SK-N-SH (cell line): ENCODE results near the gene PLEKHA4. TPM values are rescaled to one million over a fixed set of nuclear protein-coding genes. Genes with fewer than 3 reads are reported as not detected.
A peak's percentile ranks its signal among the peaks of the same experiment; 100 is the strongest.

ENCODE experiments used
- CTCF ChIA-PET: fragments of 300-600, 350-600 bp; formaldehyde crosslinking; extraction: SDS; loops from one replicate; lab custom pipeline; 2021; lab: Yijun Ruan, JAX
- POLR2A ChIA-PET: fragments of 350-600 bp; sonication (Branson Sonifier 250); formaldehyde crosslinking; extraction: SDS; loops from one replicate; lab custom pipeline; 2020; ENCODE audit warnings: antibody characterized with exemption, inconsistent platforms; lab: Yijun Ruan, JAX
- DNase-seq: peaks from one replicate; pipeline ENCODE4 v3.0.0; 2012
- H2AFZ ChIP-seq: fragments of 200-600 bp; sonication (generic); 2 replicates; pipeline ENCODE4 v1.8.1; 2016; ENCODE audit warnings: antibody characterized with exemption, mild to moderate bottlenecking, low read depth
- H3F3A ChIP-seq: fragments of 200-600 bp; sonication (generic); replicated peaks from 2 replicates; pipeline ENCODE3; 2016; ENCODE audit warnings: antibody characterized with exemption, mild to moderate bottlenecking; ENCODE audit not compliant: insufficient read depth
- H3K27ac ChIP-seq, 2 experiments: fragments of 200-500 bp in 1 of 2; fragments of 200-600 bp in 1 of 2; sonication (Bioruptor generic) in 1 of 2; sonication (generic), shearing (Covaris generic) in 1 of 2; 2 replicates each; pipeline versions ENCODE4 v1.5.1 to v1.6.1; 2014 to 2016; ENCODE audit warnings: low read depth in 2 of 2, inconsistent platforms in 1 of 2, low read length in 1 of 2, mild to moderate bottlenecking in 1 of 2, mixed read lengths in 1 of 2
- H3K27me3 ChIP-seq: fragments of 200-600 bp; sonication (generic), shearing (Covaris generic); 2 replicates; pipeline ENCODE4 v1.6.1; 2016; ENCODE audit warnings: mixed run types; ENCODE audit not compliant: insufficient read depth
- H3K36me3 ChIP-seq, 2 experiments: fragments of 200-500 bp in 1 of 2; fragments of 200-600 bp in 1 of 2; sonication (Bioruptor generic) in 1 of 2; sonication (generic) in 1 of 2; replicated peaks in 1 of 2; 2 replicates each; pipeline versions ENCODE3 to v1.5.1; 2014 to 2016; ENCODE audit warnings: low read length in 1 of 2, mild to moderate bottlenecking in 1 of 2; ENCODE audit not compliant: insufficient read depth in 2 of 2, control insufficient read depth in 1 of 2
- H3K4me1 ChIP-seq, 2 experiments: fragments of 200-500 bp in 1 of 2; fragments of 200-600 bp in 1 of 2; sonication (Bioruptor generic) in 1 of 2; sonication (generic), shearing (Covaris generic) in 1 of 2; 2 replicates each; pipeline versions ENCODE4 v1.5.1 to v1.6.1; 2014 to 2016; ENCODE audit warnings: low read depth in 1 of 2, low read length in 1 of 2, mixed run types in 1 of 2; ENCODE audit not compliant: insufficient read depth in 2 of 2, control insufficient read depth in 1 of 2
- H3K4me2 ChIP-seq: fragments of 200-600 bp; sonication (generic), shearing (Covaris generic); 2 replicates; pipeline ENCODE4 v1.6.1; 2017; ENCODE audit warnings: mixed run types
- H3K4me3 ChIP-seq, 2 experiments: fragments of 200-500 bp in 1 of 2; fragments of 200-600 bp in 1 of 2; sonication (Bioruptor generic) in 1 of 2; sonication (generic), shearing (Covaris generic) in 1 of 2; 2 replicates each; pipeline versions ENCODE4 v1.5.1 to v1.8.1; 2014 to 2016; ENCODE audit warnings: low read depth in 2 of 2, inconsistent platforms in 1 of 2, low read length in 1 of 2, mild to moderate bottlenecking in 1 of 2, mixed read lengths in 1 of 2, moderate library complexity in 1 of 2
- H3K79me2 ChIP-seq: fragments of 200-600 bp; sonication (generic); 2 replicates; pipeline ENCODE4 v1.8.1; 2017; ENCODE audit warnings: mild to moderate bottlenecking; ENCODE audit not compliant: insufficient read depth
- H3K9ac ChIP-seq: fragments of 200-600 bp; sonication (generic); 2 replicates; pipeline ENCODE4 v1.6.1; 2017; ENCODE audit warnings: mixed run types
- H3K9me2 ChIP-seq: fragments of 200-600 bp; sonication (generic); 2 replicates; pipeline ENCODE4 v1.6.1; 2017; ENCODE audit warnings: mixed run types
- H3K9me3 ChIP-seq: fragments of 200-600 bp; sonication (generic); 2 replicates; pipeline ENCODE4 v1.6.1; 2017; ENCODE audit warnings: mixed run types, mild to moderate bottlenecking, moderate library complexity
- H4K20me1 ChIP-seq: fragments of 200-600 bp; sonication (generic); 2 replicates; pipeline ENCODE4 v1.6.1; 2017; ENCODE audit warnings: mild to moderate bottlenecking, mixed run types; ENCODE audit not compliant: insufficient read depth
- ELF1 ChIP-seq: IDR thresholded peaks from 2 replicates; pipeline ENCODE4 v1.4.0; 2012
- EZH2phosphoT487 ChIP-seq: fragments of 200-600 bp; sonication (generic); IDR thresholded peaks from 2 replicates; pipeline ENCODE4 v1.6.1; 2017; ENCODE audit warnings: low read depth, mixed run types, mild to moderate bottlenecking, antibody characterized with exemption, moderate library complexity, borderline replicate concordance
- FOXM1 ChIP-seq: IDR thresholded peaks from 2 replicates; pipeline ENCODE4 v1.4.0; 2012; ENCODE audit warnings: low read depth, mild to moderate bottlenecking
- GABPA ChIP-seq: IDR thresholded peaks from 2 replicates; pipeline ENCODE4 v1.4.0; 2012; ENCODE audit warnings: low read depth, mild to moderate bottlenecking
- JUND ChIP-seq: IDR thresholded peaks from 2 replicates; pipeline ENCODE4 v1.4.0; 2012
- MEF2A ChIP-seq: IDR thresholded peaks from 2 replicates; pipeline ENCODE4 v1.4.0; 2012; ENCODE audit warnings: low read depth, borderline replicate concordance
- MXI1 ChIP-seq: IDR thresholded peaks from 2 replicates; pipeline ENCODE4 v1.6.1; 2012; ENCODE audit warnings: mild to moderate bottlenecking, low read depth, low read length, improper control_type of control experiment
- NRF1 ChIP-seq: IDR thresholded peaks from 2 replicates; pipeline ENCODE4 v1.6.1; 2012; ENCODE audit warnings: low read depth, mild to moderate bottlenecking, low read length
- POLR2AphosphoS5 ChIP-seq: IDR thresholded peaks from 2 replicates; pipeline ENCODE4 v1.6.1; 2012; ENCODE audit warnings: low read depth, low read length
- RAD21 ChIP-seq: IDR thresholded peaks from 2 replicates; pipeline ENCODE4 v1.6.1; 2012; ENCODE audit warnings: mild to moderate bottlenecking, low read length
- RCOR1 ChIP-seq: fragments of 150-350 bp; IDR thresholded peaks from 2 replicates; pipeline ENCODE4 v1.6.1; 2017; ENCODE audit warnings: antibody characterized with exemption, low read length
- TAF1 ChIP-seq: IDR thresholded peaks from 2 replicates; pipeline ENCODE4 v1.6.1; 2012; ENCODE audit warnings: low read depth, mild to moderate bottlenecking, low read length, moderate library complexity, borderline replicate concordance
- YY1 ChIP-seq: IDR thresholded peaks from 2 replicates; pipeline ENCODE4 v1.4.0; 2012; ENCODE audit warnings: low read depth, mild to moderate bottlenecking
- WGBS: methylation state at CpG from one replicate; pipeline ENCODE4 v1.1.6; 2017; ENCODE audit warnings: low lambda C conversion rate; 5-methylcytosine and 5-hydroxymethylcytosine counted together
- polyA plus RNA-seq, 3 experiments: library from polyadenylated mRNA; depleted of rRNA; stranded (reverse); fragments of >200 nt; gene quantifications; 2 replicates each; pipeline ENCODE4 v1.2.3, GENCODE V29; 2012
- TF ChIP-seq, protein P1 (sequence below): IDR thresholded peaks from 2 replicates; pipeline ENCODE4; 2012
- TF ChIP-seq, protein P2 (sequence below): fragments of 150-350 bp; IDR thresholded peaks from 2 replicates; pipeline ENCODE4 v1.6.1; 2016; ENCODE audit warnings: mild to moderate bottlenecking, low read depth, low read length

Gene PLEKHA4
- polyA plus RNA-seq, 1 of the 3 experiments (the other 2 are of a cell fraction): 5.6 TPM

DNA sequence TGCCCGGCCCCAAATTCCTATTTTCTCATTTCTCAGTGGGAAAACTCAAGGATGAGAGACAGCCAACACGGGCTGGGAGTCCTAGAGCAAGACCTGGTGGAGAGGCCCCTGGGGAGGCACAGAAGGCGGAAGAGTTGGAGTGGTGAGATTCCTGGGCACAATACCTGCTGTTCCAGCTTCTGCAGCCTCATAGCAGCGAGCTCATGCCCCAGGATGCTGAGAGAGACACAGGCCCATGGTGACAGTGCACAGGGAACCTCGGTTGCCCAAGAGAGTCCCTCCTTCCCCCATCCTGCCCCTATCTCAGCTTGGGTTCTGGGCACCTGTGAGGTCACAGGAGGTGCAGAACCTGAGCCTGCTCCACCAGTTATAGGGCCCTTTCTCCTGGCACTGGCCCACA, 28.8 kb upstream of the PLEKHA4 start:
- Histone ChIP-seq H2AFZ (no peak overlapping the region), H3K9ac (no peak overlapping the region), H3K9me3 (no peaks in the 10 kb centered on the region), H3K79me2 (peaks cover 20% of the 10 kb centered on the region), H3F3A (peaks cover 9% of the 10 kb centered on the region), H3K36me3 (no peaks in the 10 kb centered on the region), H3K4me2 (no peak overlapping the region), H3K4me3 (no peak overlapping the region), H3K27ac (no peak overlapping the region)
- no peak for DNase-seq
- CTCF ChIA-PET: no interaction called here
- no peak for TF ChIP-seq TAF1
- no peak for TF ChIP-seq YY1
- TF ChIP-seq, all 33 proteins: peak for 0
- H3K27me3 ChIP-seq: no peaks in the 10 kb centered on the region
- no peaks in the 10 kb centered on the region for H4K20me1 ChIP-seq
- POLR2A ChIA-PET: no interaction called here
- no peaks in the 10 kb centered on the region for H3K9me2 ChIP-seq
- WGBS: 87% methylated on average over 3 of the region's 5 CpGs
- peaks cover 0 to 9% of the 10 kb centered on the region in 2 experiments; a peak in 1 of 4 replicates for H3K4me1 ChIP-seq

DNA sequence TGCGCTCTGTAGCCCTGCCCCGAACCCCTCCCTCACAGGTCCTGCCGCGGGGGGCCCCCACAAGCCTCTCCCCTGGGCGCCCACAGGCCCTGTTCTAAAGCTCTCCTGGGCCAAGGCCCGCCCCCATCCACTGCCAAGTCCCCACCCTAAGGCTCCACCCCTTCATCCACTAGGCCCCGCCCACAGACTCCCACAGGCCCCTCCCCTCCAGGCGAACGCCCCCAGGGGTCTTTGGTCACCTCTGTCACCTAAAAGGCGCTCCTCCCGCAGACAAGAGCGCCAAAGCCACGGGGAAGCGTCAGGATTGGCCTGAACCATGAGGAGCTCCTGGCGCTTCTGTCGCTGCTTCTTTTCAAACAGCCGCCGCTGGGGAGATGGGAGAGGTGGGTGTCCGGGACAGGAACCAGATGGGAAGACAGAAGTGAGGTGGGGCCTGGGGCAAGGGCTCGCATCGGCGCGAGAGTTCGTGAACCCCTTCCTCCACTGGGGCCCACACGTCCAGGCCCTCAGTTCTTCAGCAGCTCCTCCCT, 27.8 kb upstream of the PLEKHA4 start:
- Histone ChIP-seq H3K9ac (no peak overlapping the region), H3K27ac (no peak overlapping the region), H3K4me2 (no peak overlapping the region), H4K20me1 (no peaks in the 10 kb centered on the region), H3K9me2 (no peaks in the 10 kb centered on the region), H3K27me3 (no peaks in the 10 kb centered on the region), H3K79me2 (peaks cover 11% of the 10 kb centered on the region), H3K9me3 (no peaks in the 10 kb centered on the region), H3F3A (peaks cover 9% of the 10 kb centered on the region), H3K36me3 (no peaks in the 10 kb centered on the region), H2AFZ (no peak overlapping the region), H3K4me1 (peaks cover 0 to 2% of the 10 kb centered on the region in 2 experiments; a peak in 1 of 4 replicates), H3K4me3 (no peak overlapping the region)
- peak; percentile 90 for DNase-seq
- WGBS: 66% methylated on average over 19 of the region's 25 CpGs
- ChIA-PET POLR2A (interaction anchor here (0.8 kb wide), 1 partner anchor 24 kb away, joined by 6 read pairs; the partner anchor contains the start of gene PPP1R15A), CTCF (no interaction called here)
- no peak for TF ChIP-seq RCOR1
- TF ChIP-seq EZH2phosphoT487: no peak
- TF ChIP-seq ELF1: no peak
- TF ChIP-seq MXI1: no peak
- TF ChIP-seq GABPA: no peak

DNA sequence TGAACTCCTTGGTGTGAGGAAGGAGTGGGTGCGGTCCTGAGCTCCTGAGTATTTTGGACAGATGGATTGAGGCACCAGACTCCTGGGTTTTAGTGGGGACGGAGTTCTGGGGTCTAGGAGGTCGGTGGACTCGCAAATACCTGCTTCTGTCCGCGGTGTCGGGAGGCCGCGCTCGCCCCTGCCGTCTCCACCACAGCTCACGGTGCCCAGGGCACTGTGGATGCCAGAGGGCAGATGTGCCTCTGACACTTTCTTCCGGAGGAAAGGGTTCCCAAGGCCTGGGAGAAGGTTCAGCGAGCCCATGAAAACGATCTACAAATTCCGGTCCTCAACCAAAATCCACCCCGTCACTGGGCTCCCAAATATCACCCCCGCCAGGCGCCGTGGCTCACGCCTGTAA, 26.8 kb upstream of the PLEKHA4 start:
- Histone ChIP-seq H2AFZ (no peak overlapping the region), H3K4me1 (peaks cover 0 to 2% of the 10 kb centered on the region in 2 experiments; a peak in 1 of 4 replicates), H3K79me2 (peaks cover under 1% of the 10 kb centered on the region; the same call in 1 of the 2 replicates), H3F3A (peaks cover 9% of the 10 kb centered on the region), H3K4me3 (no peak overlapping the region), H3K27ac (no peak overlapping the region), H3K9me2 (no peaks in the 10 kb centered on the region), H3K36me3 (no peaks in the 10 kb centered on the region), H3K9ac (no peak overlapping the region), H3K9me3 (no peaks in the 10 kb centered on the region), H3K4me2 (no peak overlapping the region), H4K20me1 (no peaks in the 10 kb centered on the region), H3K27me3 (no peaks in the 10 kb centered on the region)
- TF ChIP-seq NRF1 (no peak), FOXM1 (no peak), MEF2A (no peak), JUND (no peak), POLR2AphosphoS5 (no peak), RAD21 (no peak), MXI1 (no peak)
- TF ChIP-seq, protein P1, sequence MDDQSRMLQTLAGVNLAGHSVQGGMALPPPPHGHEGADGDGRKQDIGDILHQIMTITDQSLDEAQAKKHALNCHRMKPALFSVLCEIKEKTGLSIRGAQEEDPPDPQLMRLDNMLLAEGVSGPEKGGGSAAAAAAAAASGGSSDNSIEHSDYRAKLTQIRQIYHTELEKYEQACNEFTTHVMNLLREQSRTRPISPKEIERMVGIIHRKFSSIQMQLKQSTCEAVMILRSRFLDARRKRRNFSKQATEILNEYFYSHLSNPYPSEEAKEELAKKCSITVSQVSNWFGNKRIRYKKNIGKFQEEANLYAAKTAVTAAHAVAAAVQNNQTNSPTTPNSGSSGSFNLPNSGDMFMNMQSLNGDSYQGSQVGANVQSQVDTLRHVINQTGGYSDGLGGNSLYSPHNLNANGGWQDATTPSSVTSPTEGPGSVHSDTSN: no peak
- TF ChIP-seq, protein P2, sequence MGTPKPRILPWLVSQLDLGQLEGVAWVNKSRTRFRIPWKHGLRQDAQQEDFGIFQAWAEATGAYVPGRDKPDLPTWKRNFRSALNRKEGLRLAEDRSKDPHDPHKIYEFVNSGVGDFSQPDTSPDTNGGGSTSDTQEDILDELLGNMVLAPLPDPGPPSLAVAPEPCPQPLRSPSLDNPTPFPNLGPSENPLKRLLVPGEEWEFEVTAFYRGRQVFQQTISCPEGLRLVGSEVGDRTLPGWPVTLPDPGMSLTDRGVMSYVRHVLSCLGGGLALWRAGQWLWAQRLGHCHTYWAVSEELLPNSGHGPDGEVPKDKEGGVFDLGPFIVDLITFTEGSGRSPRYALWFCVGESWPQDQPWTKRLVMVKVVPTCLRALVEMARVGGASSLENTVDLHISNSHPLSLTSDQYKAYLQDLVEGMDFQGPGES: no peak
- ChIA-PET POLR2A (no interaction called here), CTCF (no interaction called here)
- WGBS: 95% methylated on average over 21 of the region's 21 CpGs
- no peak for DNase-seq
